Anterior cingulate cortex (tissue), 58 donors: Measurements from ENCODE around the gene ZFAND3.
"Not testable (repeated sequence)": the region's sequence is repeated elsewhere in the genome, so short reads cannot be mapped to it uniquely, and the experiment has no call there.

Experiments used
- DNase-seq, 58 donors: peaks; one replicate each; lab custom pipeline; 2025; lab: John Stamatoyannopoulos, UW

The ZFAND3 gene

GRCh38 chr6:37962481-37963080, 143.1 kb downstream of the ZFAND3 start:
- DNase-seq: not testable (repeated sequence)

GRCh38 chr6:37965964-37966676, 146.6 kb downstream of the ZFAND3 start:
- no peak for DNase-seq

- no peak for DNase-seq
Observed at GRCh38 chr6:37966801-37967200, 147.3 kb downstream of the ZFAND3 start.

- no peak for DNase-seq
Observed at GRCh38 chr6:37967651-37968050, 148.1 kb downstream of the ZFAND3 start.

GRCh38 chr6:37971266-37971665, 151.7 kb downstream of the ZFAND3 start:
- DNase-seq: no peak

- DNase-seq: no peak
Observed at GRCh38 chr6:37971711-37972390, 152.3 kb downstream of the ZFAND3 start.

GRCh38 chr6:37972994-37973757, 153.6 kb downstream of the ZFAND3 start:
- DNase-seq: no peak

- DNase-seq: no peak
Observed at GRCh38 chr6:37974381-37974780, 154.9 kb downstream of the ZFAND3 start.

GRCh38 chr6:37974943-37975342, 155.4 kb downstream of the ZFAND3 start:
- DNase-seq: no peak

GRCh38 chr6:37977715-37978114, 158.2 kb downstream of the ZFAND3 start:
- no peak for DNase-seq

- DNase-seq: no peak
Observed at GRCh38 chr6:37979392-37980221, 160.1 kb downstream of the ZFAND3 start.

GRCh38 chr6:37980222-37980595, 160.7 kb downstream of the ZFAND3 start:
- DNase-seq: peak in 1 of 58 donors; percentile 23

- no peak for DNase-seq
Observed at GRCh38 chr6:37981626-37982025, 162.1 kb downstream of the ZFAND3 start.

- DNase-seq: no peak
Observed at GRCh38 chr6:37982317-37982716, 162.8 kb downstream of the ZFAND3 start.

GRCh38 chr6:37983720-37984501, 164.4 kb downstream of the ZFAND3 start:
- DNase-seq: no peak

GRCh38 chr6:37984578-37984977, 165.1 kb downstream of the ZFAND3 start:
- DNase-seq: no peak

GRCh38 chr6:37985355-37985754, 165.8 kb downstream of the ZFAND3 start:
- no peak for DNase-seq

- no peak for DNase-seq
Observed at GRCh38 chr6:37987018-37987417, 167.5 kb downstream of the ZFAND3 start.

GRCh38 chr6:37987559-37987958, 168.0 kb downstream of the ZFAND3 start:
- no peak for DNase-seq
